Endothelial cell of umbilical vein (primary cell): ENCODE measurements around the gene MROH7. TPM values are rescaled to one million over a fixed set of nuclear protein-coding genes. Genes with fewer than 3 reads are reported as not detected.

Experiments used
- BruUV-seq: library from RNA; stranded (reverse); fragments of 400-500 nt; replicated peaks from 2 replicates; lab custom pipeline; 2021; lab: Mats Ljungman, UMichigan
- CTCF ChIA-PET: fragments of 300-600, 350-600 bp; sonication (Branson Sonifier 250); formaldehyde crosslinking; loops from one replicate; lab custom pipeline; 2021; ENCODE audit warnings: antibody characterized with exemption, inconsistent platforms; lab: Charles Lee
- POLR2A ChIA-PET: fragments of 300-600, 350-600 bp; sonication (Branson Sonifier 250); formaldehyde crosslinking; loops from one replicate; lab custom pipeline; 2021; ENCODE audit warnings: antibody characterized with exemption, inconsistent platforms; lab: Charles Lee
- DNase-seq: peaks from one replicate; pipeline ENCODE4 v3.0.0-alpha.2; 2011; ENCODE audit warnings: low read depth, low spot score
- FAIRE-seq: peaks from 2 replicates; lab custom pipeline; 2011; peaks lifted over from hg19 to GRCh38; lab: Jason Lieb, UNC
- H2AFZ ChIP-seq: 2 replicates; pipeline ENCODE4 v1.6.0; 2012; ENCODE audit warnings: low read depth, low read length, control low read depth, inconsistent platforms
- H3K27ac ChIP-seq: 2 replicates; pipeline ENCODE4 v1.5.1; 2011; ENCODE audit warnings: low read depth, mild to moderate bottlenecking, control low read depth, low read length, moderate library complexity; ENCODE audit not compliant: insufficient read depth
- H3K27me3 ChIP-seq, 2 experiments: 2 replicates each; pipeline versions ENCODE4 v1.6.0 to v1.6.1; 2011; ENCODE audit warnings: low read length in 2 of 2, mixed read lengths in 1 of 2; ENCODE audit not compliant: control insufficient read depth in 2 of 2, insufficient read depth in 2 of 2
- H3K36me3 ChIP-seq, 2 experiments: 2 replicates in 1 of 2; 3 replicates in 1 of 2; pipeline ENCODE4 v1.5.1; 2011; ENCODE audit warnings: low read length in 2 of 2, mild to moderate bottlenecking in 1 of 2, moderate library complexity in 1 of 2; ENCODE audit not compliant: control insufficient read depth in 2 of 2, insufficient read depth in 2 of 2; ENCODE audit errors: extremely low read depth in 1 of 2
- H3K4me1 ChIP-seq: 3 replicates; pipeline ENCODE4 v1.5.1; 2011; ENCODE audit warnings: mild to moderate bottlenecking, low read length; ENCODE audit not compliant: control insufficient read depth, insufficient read depth; ENCODE audit errors: extremely low read depth
- H3K4me2 ChIP-seq: 2 replicates; pipeline ENCODE4 v1.6.1; 2011; ENCODE audit warnings: low read length, control low read depth, mixed read lengths; ENCODE audit not compliant: insufficient read depth
- H3K4me3 ChIP-seq, 3 experiments: fragments of 200-600 bp in 1 of 3; sonication (generic), shearing (Covaris generic) in 1 of 3; replicated peaks in 1 of 3; 2 replicates each; pipeline ENCODE4 v1.5.1; 2011 to 2016; ENCODE audit warnings: control low read depth in 3 of 3, low read length in 3 of 3, mild to moderate bottlenecking in 2 of 3, inconsistent platforms in 1 of 3, low read depth in 1 of 3, moderate library complexity in 1 of 3; ENCODE audit not compliant: insufficient read depth in 1 of 3
- H3K79me2 ChIP-seq: 2 replicates; pipeline ENCODE4 v1.6.0; 2012; ENCODE audit warnings: low read length, inconsistent platforms; ENCODE audit not compliant: control insufficient read depth, insufficient read depth
- H3K9ac ChIP-seq: replicated peaks from 2 replicates; pipeline ENCODE3; 2011; ENCODE audit warnings: low read length, control low read depth; ENCODE audit not compliant: insufficient read depth; ENCODE audit errors: extremely low read depth
- H3K9me1 ChIP-seq: replicated peaks from 3 replicates; pipeline ENCODE4 v1.6.0; 2011; ENCODE audit warnings: mild to moderate bottlenecking, low read length; ENCODE audit not compliant: control insufficient read depth, insufficient read depth; ENCODE audit errors: extremely low read depth
- H3K9me3 ChIP-seq: replicated peaks from 2 replicates; pipeline ENCODE4 v1.5.1; 2012; ENCODE audit warnings: low read length, inconsistent platforms; ENCODE audit not compliant: control insufficient read depth, insufficient read depth
- H4K20me1 ChIP-seq: replicated peaks from 2 replicates; pipeline ENCODE3; 2011; ENCODE audit warnings: mild to moderate bottlenecking, low read length; ENCODE audit not compliant: control insufficient read depth, insufficient read depth; ENCODE audit errors: extremely low read depth
- EZH2 ChIP-seq: IDR thresholded peaks from 2 replicates; pipeline ENCODE4 v1.6.1; 2012; ENCODE audit warnings: borderline replicate concordance, low read depth, mild to moderate bottlenecking, moderate library complexity, low read length, inconsistent platforms; ENCODE audit not compliant: severe bottlenecking
- FOS ChIP-seq: IDR thresholded peaks from 2 replicates; pipeline ENCODE4 v1.6.1; 2011; ENCODE audit warnings: mild to moderate bottlenecking, low read length, moderate library complexity, borderline replicate concordance; ENCODE audit not compliant: insufficient read depth
- GATA2 ChIP-seq: IDR thresholded peaks from 2 replicates; pipeline ENCODE4 v1.7.0; 2011; ENCODE audit warnings: low read depth, mild to moderate bottlenecking, moderate library complexity, mixed read lengths, low read length; ENCODE audit not compliant: insufficient read length, insufficient read depth
- JUN ChIP-seq: IDR thresholded peaks from 2 replicates; pipeline ENCODE4 v1.6.1; 2011; ENCODE audit warnings: borderline replicate concordance, low read depth; ENCODE audit not compliant: insufficient read length, insufficient read depth
- MYC ChIP-seq: IDR thresholded peaks from one replicate; pipeline ENCODE4 v1.6.1; 2011; ENCODE audit warnings: mild to moderate bottlenecking, low read depth, low read length
- POLR2A ChIP-seq: IDR thresholded peaks from 2 replicates; pipeline ENCODE4 v1.6.1; 2012; ENCODE audit warnings: low read depth, mild to moderate bottlenecking, control low read depth, low read length
- POLR2AphosphoS5 ChIP-seq: IDR thresholded peaks from 2 replicates; pipeline ENCODE4 v1.6.1; 2012; ENCODE audit warnings: low read depth, mild to moderate bottlenecking, control low read depth, low read length, moderate library complexity; ENCODE audit not compliant: insufficient read depth
- dilution Hi-C: fragments of 300-500 bp; cut with MboI; formaldehyde crosslinking; loops from one replicate; pipeline ENCODE4 v1.15.0; 2019; ENCODE audit warnings: low sequenced_read_pairs; ENCODE audit not compliant: extremely low pct_ligation_motif_present
- intact Hi-C: fragments of 100-400 bp; cut with micrococcal nuclease; formaldehyde crosslinking; loops from one replicate; pipeline ENCODE4 v1.10.0; 2022
- polyA plus RNA-seq, 4 experiments: library from polyadenylated mRNA; depleted of rRNA in 3 of 4; stranded (reverse) in 3 of 4; unstranded in 1 of 4; fragments of >200 nt; gene quantifications; 2 replicates each; pipeline versions ENCODE4 v1.2.1 to v1.2.3, GENCODE V29; 2011 to 2012; ENCODE audit warnings: missing spikeins in 1 of 4
- total RNA-seq: library from RNA; stranded (reverse); gene quantifications from 2 replicates; pipeline ENCODE4 v1.2.3, GENCODE V29; 2021
- TF ChIP-seq, protein P1 (sequence below): IDR thresholded peaks from 2 replicates; pipeline ENCODE4 v1.6.1; 2011; ENCODE audit not compliant: insufficient read depth, insufficient read length
- TF ChIP-seq, protein P2 (sequence below), 2 donors: IDR thresholded peaks; 1 replicate in 1 of 2; 2 replicates in 1 of 2; pipeline ENCODE4 v1.5.1; 2011; ENCODE audit warnings: low read length in 2 of 2, mild to moderate bottlenecking in 2 of 2, moderate library complexity in 2 of 2, control low read depth in 1 of 2, inconsistent platforms in 1 of 2, low read depth in 1 of 2; ENCODE audit not compliant: insufficient read depth in 1 of 2; ENCODE audit errors: extremely low read depth in 1 of 2

Gene MROH7
- total and polyA plus RNA-seq, 2 donors (not counting 3 experiments of a cell fraction or from before 2014, with no cell fraction given): 0.06 to 0.24 TPM

DNA sequence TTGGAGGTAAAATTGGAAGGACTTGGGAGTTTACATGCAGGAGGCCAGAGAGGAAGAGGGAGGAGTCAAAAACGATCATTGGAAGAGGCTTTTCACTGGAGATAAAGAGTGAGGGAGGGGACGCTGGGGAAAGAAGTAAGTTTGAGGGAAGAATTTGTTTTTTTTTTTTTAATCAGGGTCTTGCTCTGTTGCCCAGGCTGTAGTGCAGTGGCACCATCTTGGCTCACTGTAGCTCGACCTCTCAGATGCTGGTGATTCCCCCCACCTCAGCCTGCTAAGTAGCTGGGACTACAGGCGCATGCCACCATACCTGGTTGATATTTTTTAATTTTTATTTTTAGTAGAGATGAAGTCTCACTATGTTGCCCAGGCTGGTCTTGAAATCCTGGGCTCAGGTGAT lies 1.2 kb upstream of the MROH7 start:
- DNase-seq (no peak), FAIRE-seq (no peak)
- no peak overlapping the region for H3K9ac ChIP-seq
- H3K4me1 ChIP-seq: no peaks in the 10 kb centered on the region
- CTCF ChIA-PET: no interaction called here
- H3K79me2 ChIP-seq: no peaks in the 10 kb centered on the region
- H2AFZ ChIP-seq: no peak overlapping the region
- no peaks in the 10 kb centered on the region for H4K20me1 ChIP-seq
- no peak overlapping the region for H3K4me2 ChIP-seq
- dilution Hi-C loops: no loop called here
- TF ChIP-seq EZH2: no peak
- no peak for TF ChIP-seq JUN
- TF ChIP-seq FOS: no peak
- TF ChIP-seq, protein P1, sequence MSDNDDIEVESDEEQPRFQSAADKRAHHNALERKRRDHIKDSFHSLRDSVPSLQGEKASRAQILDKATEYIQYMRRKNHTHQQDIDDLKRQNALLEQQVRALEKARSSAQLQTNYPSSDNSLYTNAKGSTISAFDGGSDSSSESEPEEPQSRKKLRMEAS: no peak
- TF ChIP-seq, protein P2, sequence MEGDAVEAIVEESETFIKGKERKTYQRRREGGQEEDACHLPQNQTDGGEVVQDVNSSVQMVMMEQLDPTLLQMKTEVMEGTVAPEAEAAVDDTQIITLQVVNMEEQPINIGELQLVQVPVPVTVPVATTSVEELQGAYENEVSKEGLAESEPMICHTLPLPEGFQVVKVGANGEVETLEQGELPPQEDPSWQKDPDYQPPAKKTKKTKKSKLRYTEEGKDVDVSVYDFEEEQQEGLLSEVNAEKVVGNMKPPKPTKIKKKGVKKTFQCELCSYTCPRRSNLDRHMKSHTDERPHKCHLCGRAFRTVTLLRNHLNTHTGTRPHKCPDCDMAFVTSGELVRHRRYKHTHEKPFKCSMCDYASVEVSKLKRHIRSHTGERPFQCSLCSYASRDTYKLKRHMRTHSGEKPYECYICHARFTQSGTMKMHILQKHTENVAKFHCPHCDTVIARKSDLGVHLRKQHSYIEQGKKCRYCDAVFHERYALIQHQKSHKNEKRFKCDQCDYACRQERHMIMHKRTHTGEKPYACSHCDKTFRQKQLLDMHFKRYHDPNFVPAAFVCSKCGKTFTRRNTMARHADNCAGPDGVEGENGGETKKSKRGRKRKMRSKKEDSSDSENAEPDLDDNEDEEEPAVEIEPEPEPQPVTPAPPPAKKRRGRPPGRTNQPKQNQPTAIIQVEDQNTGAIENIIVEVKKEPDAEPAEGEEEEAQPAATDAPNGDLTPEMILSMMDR (IDR thresholded peaks at IDR 0.05; ENCODE audit: extremely low read depth in 1 of 2, insufficient read depth in 1 of 2, low read depth in 1 of 2, low read length in 2 of 2): no peak
- no peak for TF ChIP-seq POLR2A
- no peak for TF ChIP-seq MYC
- no peak for TF ChIP-seq POLR2AphosphoS5
- TF ChIP-seq GATA2: no peak
- intact Hi-C loops: no loop called here
- H3K9me1 ChIP-seq: no peaks in the 10 kb centered on the region
- BruUV-seq: no TSS peak
- no peaks in the 10 kb centered on the region for H3K9me3 ChIP-seq
- no peak overlapping the region for H3K4me3 ChIP-seq
- H3K36me3 ChIP-seq: no peaks in the 10 kb centered on the region
- H3K27ac ChIP-seq: no peak overlapping the region
- peaks cover 0 to 5% of the 10 kb centered on the region in 2 experiments for H3K27me3 ChIP-seq
- POLR2A ChIA-PET: no interaction called here
